HFFc6 (cell line): ENCODE measurements around the gene PORCN. TPM values are rescaled to one million over a fixed set of nuclear protein-coding genes. Genes with fewer than 3 reads are reported as not detected.
"Not testable (repeated sequence)": the region's sequence is repeated elsewhere in the genome, so short reads cannot be mapped to it uniquely, and the experiment has no call there.

Experiments
- DNase-seq: peaks from one replicate; pipeline ENCODE4 v3.0.0-alpha.2; 2018
- H3K27ac Mint-ChIP-seq: 2 replicates; pipeline ENCODE4 v1.8.0; 2020; ENCODE audit warnings: mild to moderate bottlenecking, mixed read lengths
- H3K27me3 Mint-ChIP-seq: 2 replicates; pipeline ENCODE4 v1.8.0; 2021; ENCODE audit warnings: mild to moderate bottlenecking, moderate library complexity, mixed read lengths; ENCODE audit not compliant: insufficient read depth
- H3K36me3 Mint-ChIP-seq: 2 replicates; pipeline ENCODE4 v1.8.0; 2021; ENCODE audit warnings: low read depth, mixed read lengths
- H3K4me1 Mint-ChIP-seq: 2 replicates; pipeline ENCODE4 v1.8.0; 2020; ENCODE audit warnings: low read depth, mixed read lengths
- H3K4me3 Mint-ChIP-seq: 2 replicates; pipeline ENCODE4 v1.8.0; 2020; ENCODE audit warnings: mild to moderate bottlenecking, moderate library complexity, mixed read lengths
- H3K9me3 Mint-ChIP-seq: 2 replicates; pipeline ENCODE4 v1.8.0; 2020; ENCODE audit warnings: mild to moderate bottlenecking, mixed read lengths
- CTCF ChIP-seq: fragments of 200-600 bp; sonication (generic); IDR thresholded peaks from 2 replicates; pipeline ENCODE4 v1.5.0; 2021; ENCODE audit warnings: antibody characterized with exemption, mild to moderate bottlenecking
- total RNA-seq, 6 experiments: library from RNA; stranded (reverse); fragmentation: NEBNext Ultra II Directional; extraction: Animal tissue kit (Norgen Biotek cat#: 25700); gene quantifications; 2 replicates in 1 of 6; 3 replicates in 5 of 6; pipeline ENCODE4 v1.2.3, GENCODE V29; 2021

PORCN gene
- total RNA-seq, 6 experiments from 2014 or later = 9.0 to 13.8 (median 10.7) TPM

GRCh38 chrX:48514868-48515460 lies 6.2 kb downstream of the PORCN start:
- H3K9me3 Mint-ChIP-seq = no peaks in the 10 kb centered on the region
- H3K4me1 Mint-ChIP-seq = peaks cover 14% of the 10 kb centered on the region
- no peak for TF ChIP-seq CTCF
- no peak for DNase-seq
- H3K27me3 Mint-ChIP-seq = no peaks in the 10 kb centered on the region; the same call in 1 of the 2 replicates
- no peak overlapping the region for H3K4me3 Mint-ChIP-seq
- peaks cover 4% of the 10 kb centered on the region; the same call in 1 of the 2 replicates for H3K36me3 Mint-ChIP-seq
- no peak overlapping the region for H3K27ac Mint-ChIP-seq

DNA sequence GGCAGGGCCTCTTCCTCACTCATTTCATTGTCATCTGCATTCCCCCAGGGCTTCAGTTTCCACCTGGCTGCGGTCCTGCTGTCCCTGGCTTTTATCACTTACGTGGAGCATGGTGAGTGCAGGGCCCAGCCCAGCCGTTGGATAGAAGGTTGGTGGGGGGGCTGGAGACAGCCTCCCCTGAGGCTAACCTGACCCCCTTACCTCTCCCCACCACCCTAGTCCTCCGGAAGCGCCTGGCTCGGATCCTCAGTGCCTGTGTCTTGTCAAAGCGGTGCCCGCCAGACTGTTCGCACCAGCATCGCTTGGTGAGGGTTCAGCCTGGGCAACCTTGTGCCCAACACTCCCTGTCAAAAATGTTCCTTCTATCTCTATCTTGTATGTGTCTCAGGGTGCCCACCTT lies 7.0 kb downstream of the PORCN start:
- peaks cover 4% of the 10 kb centered on the region; the same call in 1 of the 2 replicates for H3K36me3 Mint-ChIP-seq
- no peaks in the 10 kb centered on the region for H3K9me3 Mint-ChIP-seq
- TF ChIP-seq CTCF = no peak
- no peak overlapping the region for H3K4me3 Mint-ChIP-seq
- no peak overlapping the region for H3K27ac Mint-ChIP-seq
- H3K4me1 Mint-ChIP-seq = peaks cover 16% of the 10 kb centered on the region
- no peaks in the 10 kb centered on the region; the same call in 1 of the 2 replicates for H3K27me3 Mint-ChIP-seq
- DNase-seq = no peak

DNA sequence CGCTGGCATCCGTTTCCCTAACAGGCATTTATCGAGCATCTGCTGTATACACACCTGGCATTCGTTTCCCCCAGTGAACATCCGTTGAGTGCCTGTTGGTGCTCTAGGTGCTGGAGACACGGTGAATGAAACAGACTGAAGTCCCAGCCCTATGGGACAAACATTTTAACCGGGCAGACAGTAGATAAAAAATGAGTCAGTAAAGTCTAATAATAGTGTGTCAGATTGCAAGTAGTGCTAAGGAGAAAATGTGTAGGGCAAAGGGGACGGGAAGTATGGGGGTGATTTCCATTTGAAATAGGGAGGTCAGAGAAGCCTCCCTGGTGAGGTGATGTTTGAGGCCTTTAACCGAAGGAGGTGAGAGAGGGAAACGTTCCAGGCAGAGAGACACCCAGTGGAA lies 7.5 kb downstream of the PORCN start:
- no peak overlapping the region for H3K27ac Mint-ChIP-seq
- H3K4me3 Mint-ChIP-seq = no peak overlapping the region
- H3K4me1 Mint-ChIP-seq = peaks cover 20% of the 10 kb centered on the region
- no peaks in the 10 kb centered on the region; the same call in 1 of the 2 replicates for H3K27me3 Mint-ChIP-seq
- no peak for DNase-seq
- no peak for TF ChIP-seq CTCF
- no peaks in the 10 kb centered on the region for H3K9me3 Mint-ChIP-seq
- H3K36me3 Mint-ChIP-seq = peaks cover 4% of the 10 kb centered on the region; the same call in 1 of the 2 replicates

- H3K4me1 Mint-ChIP-seq = peaks cover 21% of the 10 kb centered on the region
- no peak for TF ChIP-seq CTCF
- H3K4me3 Mint-ChIP-seq = no peak overlapping the region
- H3K27me3 Mint-ChIP-seq = peaks cover 1% of the 10 kb centered on the region; the same call in 1 of the 2 replicates
- peaks cover 4% of the 10 kb centered on the region; the same call in 1 of the 2 replicates for H3K36me3 Mint-ChIP-seq
- H3K27ac Mint-ChIP-seq = no peak overlapping the region
- DNase-seq = no peak
- H3K9me3 Mint-ChIP-seq = no peaks in the 10 kb centered on the region
These were observed 8.2 kb downstream of the PORCN start for GRCh38 chrX:48516987-48517386.

DNA sequence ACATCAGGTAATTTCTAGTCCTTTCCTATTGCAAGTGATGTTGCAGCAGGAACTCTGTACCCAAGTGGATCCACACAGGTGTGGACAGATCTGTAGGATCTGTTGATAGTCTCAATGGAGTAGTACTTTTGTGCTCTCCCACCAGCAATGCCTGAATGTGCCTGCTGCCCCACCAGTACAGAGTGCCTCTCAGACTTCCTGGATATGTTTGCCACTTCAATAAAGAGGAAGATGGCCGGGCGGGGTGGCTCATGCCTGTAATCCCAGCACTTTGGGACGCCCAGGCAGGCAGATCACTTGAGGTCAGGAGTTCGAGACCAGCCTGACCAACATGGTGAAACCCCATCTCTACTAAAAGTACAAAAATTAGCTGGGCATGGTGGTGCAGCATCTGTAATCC lies 10.7 kb downstream of the PORCN start:
- not testable (repeated sequence) for H3K9me3 Mint-ChIP-seq, H3K27ac Mint-ChIP-seq, DNase-seq, H3K36me3 Mint-ChIP-seq, H3K27me3 Mint-ChIP-seq, H3K4me3 Mint-ChIP-seq
- peaks cover 14% of the 10 kb centered on the region for H3K4me1 Mint-ChIP-seq

DNA sequence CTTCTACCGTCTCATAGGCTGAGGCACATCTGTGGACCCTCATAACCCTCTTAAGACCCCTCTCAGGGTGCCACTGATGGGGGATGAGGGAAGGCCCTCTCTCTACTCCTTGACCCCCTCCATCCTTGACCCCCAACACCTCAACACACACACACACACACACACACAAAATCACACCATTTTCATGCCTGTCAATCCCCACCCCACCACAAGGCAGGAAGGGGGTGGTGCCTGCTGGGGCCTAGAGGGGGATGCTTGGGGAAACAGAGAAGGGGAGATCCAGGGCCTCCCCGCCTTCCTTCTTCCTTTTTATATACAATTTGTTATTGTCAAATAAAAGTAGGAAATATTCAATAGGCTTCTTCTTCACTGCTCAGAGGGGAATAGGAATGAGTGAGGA lies 11.7 kb downstream of the PORCN start:
- DNase-seq = no peak
- peaks cover 4% of the 10 kb centered on the region for H3K36me3 Mint-ChIP-seq
- H3K27me3 Mint-ChIP-seq = peaks cover 3% of the 10 kb centered on the region
- peaks cover 14% of the 10 kb centered on the region for H3K4me1 Mint-ChIP-seq
- TF ChIP-seq CTCF = no peak
- H3K9me3 Mint-ChIP-seq = no peaks in the 10 kb centered on the region
- peak overlapping the region; percentile 91; the same call in 1 of the 2 replicates for H3K4me3 Mint-ChIP-seq
- H3K27ac Mint-ChIP-seq = 0 out of 2 replicates have a peak overlapping the region, but pooled peaks have one; percentile 14
